Retina (tissue), 1 donor: ENCODE data around the gene NCF2.
"Not testable (repeated sequence)": the region's sequence is repeated elsewhere in the genome, so short reads cannot be mapped to it uniquely, and the experiment has no call there.

Experiments used
- DNase-seq: peaks from one replicate; pipeline ENCODE4 v3.0.0-alpha.2; 2016

Gene NCF2

GRCh38 chr1:183590244-183591191 lies at the start of gene NCF2:
TSS of gene NCF2 (minus strand) at chr1:183590459. CDS start at chr1:183590329, 130 bp downstream.
- DNase-seq = no peak

GRCh38 chr1:183638649-183639387 lies 48.6 kb upstream of the NCF2 start:
- DNase-seq = no peak

GRCh38 chr1:183636783-183637182 lies 46.5 kb upstream of the NCF2 start:
- DNase-seq = no peak

- no peak for DNase-seq
These were observed 46.0 kb upstream of the NCF2 start for GRCh38 chr1:183636334-183636682.

- DNase-seq = peak; percentile 97
These were observed 45.5 kb upstream of the NCF2 start, which contains the start of gene ARPC5 for GRCh38 chr1:183635606-183636333. TSS of gene ARPC5 (minus strand) at chr1:183635783. CDS start at chr1:183635659, 124 bp downstream.

- DNase-seq = peak; percentile 77
These were observed 44.9 kb upstream of the NCF2 start for GRCh38 chr1:183635099-183635605.

GRCh38 chr1:183634429-183635065 lies 44.3 kb upstream of the NCF2 start:
- DNase-seq = no peak

- peak; percentile 49 for DNase-seq
These were observed 43.6 kb upstream of the NCF2 start for GRCh38 chr1:183633676-183634343.

- DNase-seq = no peak
These were observed 42.7 kb upstream of the NCF2 start for GRCh38 chr1:183632964-183633363.

GRCh38 chr1:183632114-183632513 lies 41.9 kb upstream of the NCF2 start:
- DNase-seq = no peak

- no peak for DNase-seq
These were observed 40.5 kb upstream of the NCF2 start for GRCh38 chr1:183630748-183631147.

- no peak for DNase-seq
These were observed 38.3 kb upstream of the NCF2 start for GRCh38 chr1:183628537-183628936.

GRCh38 chr1:183626236-183626635 lies 36.0 kb upstream of the NCF2 start:
- not testable (repeated sequence) for DNase-seq

GRCh38 chr1:183622884-183623785 lies 32.9 kb upstream of the NCF2 start:
- DNase-seq = peak; percentile 59

- no peak for DNase-seq
These were observed 31.8 kb upstream of the NCF2 start for GRCh38 chr1:183622013-183622412.

GRCh38 chr1:183620311-183620710 lies 30.1 kb upstream of the NCF2 start:
- DNase-seq = no peak

- no peak for DNase-seq
These were observed 29.5 kb upstream of the NCF2 start for GRCh38 chr1:183619781-183620180.

GRCh38 chr1:183618202-183618601 lies 27.9 kb upstream of the NCF2 start:
- DNase-seq = not testable (repeated sequence)

- DNase-seq = not testable (repeated sequence)
These were observed 22.7 kb upstream of the NCF2 start for GRCh38 chr1:183612975-183613374.

GRCh38 chr1:183612407-183612806 lies 22.1 kb upstream of the NCF2 start:
- DNase-seq = no peak

GRCh38 chr1:183611021-183611420 lies 20.8 kb upstream of the NCF2 start:
- DNase-seq = no peak
